GM12872 (cell line): ENCODE data around the gene NADSYN1.

ENCODE experiments used
- TF ChIP-seq, protein P1 (sequence below): IDR thresholded peaks from 3 replicates; pipeline ENCODE4 v1.5.1; 2011; ENCODE audit warnings: low read depth, mild to moderate bottlenecking, low read length, moderate library complexity; ENCODE audit not compliant: insufficient read depth

NADSYN1 gene

DNA sequence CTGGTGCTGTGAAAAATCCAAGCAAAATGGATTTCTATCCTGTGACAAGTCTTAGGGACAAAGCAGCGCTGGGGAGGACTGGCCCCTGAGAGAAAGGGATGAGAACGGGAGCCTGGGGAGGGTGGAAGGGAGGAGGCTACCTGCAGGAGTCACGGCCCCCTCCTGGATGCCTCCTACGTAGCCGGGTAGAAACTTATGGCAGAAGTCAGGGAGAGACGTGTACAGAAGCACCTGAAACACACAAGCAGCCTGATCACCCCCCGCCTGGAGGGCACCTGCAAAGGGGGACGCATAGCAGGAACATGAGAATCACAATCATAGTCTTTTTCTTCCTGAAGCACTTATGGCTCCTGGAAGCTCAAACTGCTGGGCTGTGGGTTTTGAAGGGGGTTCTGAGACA lies 10.9 kb upstream of the NADSYN1 start:
- TF ChIP-seq, protein P1, sequence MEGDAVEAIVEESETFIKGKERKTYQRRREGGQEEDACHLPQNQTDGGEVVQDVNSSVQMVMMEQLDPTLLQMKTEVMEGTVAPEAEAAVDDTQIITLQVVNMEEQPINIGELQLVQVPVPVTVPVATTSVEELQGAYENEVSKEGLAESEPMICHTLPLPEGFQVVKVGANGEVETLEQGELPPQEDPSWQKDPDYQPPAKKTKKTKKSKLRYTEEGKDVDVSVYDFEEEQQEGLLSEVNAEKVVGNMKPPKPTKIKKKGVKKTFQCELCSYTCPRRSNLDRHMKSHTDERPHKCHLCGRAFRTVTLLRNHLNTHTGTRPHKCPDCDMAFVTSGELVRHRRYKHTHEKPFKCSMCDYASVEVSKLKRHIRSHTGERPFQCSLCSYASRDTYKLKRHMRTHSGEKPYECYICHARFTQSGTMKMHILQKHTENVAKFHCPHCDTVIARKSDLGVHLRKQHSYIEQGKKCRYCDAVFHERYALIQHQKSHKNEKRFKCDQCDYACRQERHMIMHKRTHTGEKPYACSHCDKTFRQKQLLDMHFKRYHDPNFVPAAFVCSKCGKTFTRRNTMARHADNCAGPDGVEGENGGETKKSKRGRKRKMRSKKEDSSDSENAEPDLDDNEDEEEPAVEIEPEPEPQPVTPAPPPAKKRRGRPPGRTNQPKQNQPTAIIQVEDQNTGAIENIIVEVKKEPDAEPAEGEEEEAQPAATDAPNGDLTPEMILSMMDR: no peak

DNA sequence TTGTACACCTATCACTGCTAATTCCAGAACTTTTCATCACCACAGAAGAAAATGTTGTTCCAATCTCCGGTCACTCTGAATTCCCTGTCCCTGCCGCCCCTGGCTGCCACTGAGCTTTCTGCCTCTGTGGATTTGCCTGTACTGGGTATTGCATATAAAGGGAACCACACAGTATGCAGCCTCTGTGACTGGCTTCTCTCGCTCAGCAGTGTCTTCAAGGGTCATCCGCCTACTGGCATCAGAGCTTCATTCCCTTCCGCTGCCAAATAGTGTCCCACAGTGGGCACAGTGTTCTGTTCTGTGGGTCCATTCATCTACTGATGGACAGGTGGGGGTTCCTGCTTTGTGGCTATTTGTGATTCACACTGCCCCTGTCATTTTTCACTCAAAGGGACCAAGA lies 10.1 kb upstream of the NADSYN1 start:
- TF ChIP-seq, protein P1: no peak

DNA sequence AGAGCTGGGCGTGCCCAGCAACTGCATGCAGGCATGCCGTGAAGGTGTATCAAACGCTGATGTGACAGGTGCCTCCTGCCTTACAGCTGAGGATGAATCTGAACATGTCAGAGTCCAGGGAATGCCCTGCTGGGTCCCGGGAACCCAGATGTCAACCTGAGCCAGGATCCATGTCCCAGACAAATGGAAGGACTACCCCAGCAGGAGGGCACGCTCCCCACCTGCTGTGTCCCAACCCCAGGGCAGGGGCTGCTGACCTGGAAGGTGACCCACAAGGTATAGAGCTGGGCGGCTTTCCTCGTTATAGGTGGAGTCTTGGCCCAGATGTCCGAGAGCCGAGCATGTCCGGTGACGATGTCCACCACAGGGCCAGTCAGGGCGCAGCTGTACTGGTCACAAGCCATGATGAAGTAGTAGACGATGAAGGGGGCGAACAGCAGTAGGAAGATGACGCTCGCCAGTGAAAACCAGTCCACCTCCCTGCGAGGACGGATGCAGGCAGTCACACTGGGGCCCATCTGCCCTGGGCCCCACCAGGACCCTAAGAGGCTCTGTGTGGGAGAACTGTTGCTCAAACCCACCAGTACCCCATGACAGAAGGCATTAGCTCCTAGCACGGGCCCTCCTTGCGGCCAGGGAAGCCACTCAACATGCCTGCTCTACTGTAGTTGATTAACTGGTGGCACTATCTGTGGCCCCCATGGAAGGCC lies 9.1 kb upstream of the NADSYN1 start:
- TF ChIP-seq, protein P1: no peak

DNA sequence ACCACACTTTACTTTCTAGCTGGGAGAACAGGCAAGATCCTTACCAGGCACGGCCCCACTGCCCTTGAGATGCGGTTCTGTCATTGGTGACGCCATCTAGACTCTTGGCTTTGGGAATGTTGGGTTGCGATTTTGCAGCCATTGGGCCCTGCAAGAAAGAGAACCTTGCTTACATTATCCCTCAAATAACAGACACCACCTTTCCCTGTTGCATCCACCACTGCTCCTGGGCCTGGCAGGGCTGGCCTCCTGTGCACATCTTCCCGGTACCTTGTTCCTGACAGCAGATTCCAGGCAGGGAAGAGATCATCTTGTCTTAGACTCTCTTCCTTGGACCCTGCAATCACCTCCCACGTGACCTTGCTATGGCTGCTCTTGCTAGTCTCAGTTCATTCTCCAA lies 8.2 kb upstream of the NADSYN1 start:
- TF ChIP-seq, protein P1: no peak

DNA sequence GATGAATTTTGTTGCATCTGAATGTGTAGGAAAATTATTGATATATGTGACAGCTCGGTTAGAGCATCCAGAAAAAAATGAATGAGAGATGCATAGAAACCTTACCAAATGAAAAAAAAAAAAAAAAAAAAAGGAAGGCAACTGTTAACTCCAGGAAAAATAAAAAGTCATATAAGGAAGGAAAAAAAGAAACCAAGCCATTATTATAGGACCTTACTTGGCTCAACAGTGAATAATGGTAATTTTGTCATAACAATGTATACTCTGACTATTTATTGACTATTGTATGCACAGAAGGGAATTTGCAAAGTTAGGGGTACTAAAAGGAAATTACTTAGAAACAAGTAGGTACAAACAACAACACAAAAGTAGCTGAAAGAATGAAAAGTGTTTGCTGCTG lies 6.9 kb upstream of the NADSYN1 start:
- TF ChIP-seq, protein P1: no peak

DNA sequence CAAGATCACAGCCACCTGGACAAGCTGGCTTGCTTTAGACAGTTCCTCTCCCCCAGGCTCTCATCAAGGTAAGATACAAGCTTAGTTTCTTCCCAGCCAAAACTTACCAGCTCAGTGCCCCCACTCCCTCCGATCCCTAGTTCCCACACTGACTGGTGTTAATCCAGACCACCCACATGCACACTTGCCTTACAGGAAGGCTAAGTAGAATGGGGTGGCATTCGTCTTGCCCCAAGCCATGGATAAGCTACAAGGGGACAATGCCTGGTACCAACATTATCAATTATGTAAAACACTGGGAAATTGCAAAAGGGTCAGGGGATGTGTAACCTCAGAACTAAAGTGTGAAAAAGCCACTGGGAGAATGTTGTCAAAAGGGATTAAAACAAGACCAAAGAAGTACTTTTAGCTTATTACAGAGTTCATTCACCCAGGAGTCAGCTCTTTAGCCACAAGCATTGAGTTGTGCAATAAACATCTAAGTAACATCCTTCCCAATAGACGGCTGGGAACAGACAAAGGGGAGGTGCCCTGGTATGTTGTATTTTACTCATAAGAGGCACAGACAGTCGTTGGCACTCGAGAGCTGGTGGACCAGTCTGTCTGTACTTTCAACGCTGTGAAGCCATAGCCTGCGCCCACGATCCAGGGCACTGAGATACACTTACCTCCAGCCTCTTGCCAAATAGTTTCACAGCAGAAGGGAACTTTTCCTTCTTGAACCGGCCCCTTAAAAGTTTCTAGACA lies 5.9 kb upstream of the NADSYN1 start:
- TF ChIP-seq, protein P1: no peak

DNA sequence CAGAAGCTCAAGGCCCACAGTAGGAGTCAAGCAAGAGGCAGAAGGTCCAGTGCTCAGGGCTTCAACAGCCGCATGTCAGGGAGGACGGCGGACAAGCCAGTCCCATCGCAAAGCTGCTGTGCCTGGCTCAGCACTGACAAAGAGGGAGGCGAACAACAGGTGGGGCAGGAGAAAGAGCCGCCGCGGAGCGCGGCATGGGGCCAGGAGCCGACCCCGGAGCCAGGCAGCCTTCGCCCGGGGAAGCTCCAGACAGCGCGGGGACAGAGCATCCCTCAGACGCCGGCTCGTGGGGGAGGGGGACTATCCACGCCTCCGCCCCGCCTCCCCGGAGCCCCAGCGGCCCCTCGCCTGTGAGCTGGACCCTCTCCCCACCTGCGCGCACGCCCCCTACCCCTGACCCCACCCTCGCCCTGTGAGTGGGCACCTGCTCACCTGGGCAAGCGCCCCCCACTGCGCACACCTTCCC lies 5.2 kb upstream of the NADSYN1 start:
- TF ChIP-seq, protein P1: no peak
